Gastrocnemius medialis (tissue), 4 donors: ENCODE results near the gene FAM171A1. TPM values are rescaled to one million over a fixed set of nuclear protein-coding genes. Genes with fewer than 3 reads are reported as not detected.

ENCODE experiments used
- ATAC-seq, 2 donors: fragments of 150-250 bp; one replicate each; pipeline ENCODE4 v1.9.1; 2016
- DNase-seq, 2 donors: peaks; one replicate each; pipeline ENCODE4 v3.0.0-alpha.2; 2019
- H3K27ac ChIP-seq, 4 donors: fragments of 200-600 bp; sonication (generic); 1 replicate in 1 of 4; 2 replicates in 3 of 4; pipeline ENCODE4 v1.5.1; 2016 to 2018; ENCODE audit warnings: mild to moderate bottlenecking in 2 of 4, moderate library complexity in 1 of 4
- H3K27me3 ChIP-seq, 3 donors: fragments of 200-600 bp; sonication (generic) in 2 of 3; 1 replicate in 1 of 3; 2 replicates in 2 of 3; pipeline versions ENCODE4 v1.5.1 to v1.6.0; 2016 to 2019; ENCODE audit warnings: mild to moderate bottlenecking in 1 of 3, moderate library complexity in 1 of 3
- H3K36me3 ChIP-seq, 2 donors: fragments of 200-600 bp; sonication (generic) in 1 of 2; one replicate each; pipeline ENCODE4 v1.5.1; 2017 to 2018
- H3K4me1 ChIP-seq, 2 donors: fragments of 200-600 bp; sonication (generic) in 1 of 2; one replicate each; pipeline ENCODE4 v1.5.1; 2016 to 2017; ENCODE audit warnings: mild to moderate bottlenecking in 2 of 2
- H3K4me3 ChIP-seq, 4 donors: fragments of 200-600 bp; sonication (generic) in 3 of 4; 1 replicate in 1 of 4; 2 replicates in 3 of 4; pipeline ENCODE4 v1.5.1; 2016 to 2019; ENCODE audit warnings: mild to moderate bottlenecking in 2 of 4
- H3K9me3 ChIP-seq, 3 donors: fragments of 200-600 bp; sonication (generic) in 2 of 3; 1 replicate in 1 of 3; 2 replicates in 2 of 3; pipeline ENCODE4 v1.5.1; 2016 to 2019
- CTCF ChIP-seq, 5 experiments: fragments of 450-650 bp in 3 of 5; fragments of 200-600 bp in 2 of 5; sonication (generic) in 2 of 5; IDR thresholded peaks in 4 of 5; conservative IDR thresholded peaks in 1 of 5; 1 replicate in 4 of 5; 2 replicates in 1 of 5; pipeline ENCODE4 v1.5.1; 2016 to 2019; ENCODE audit warnings: antibody characterized with exemption in 5 of 5, mild to moderate bottlenecking in 3 of 5, moderate library complexity in 3 of 5
- POLR2A ChIP-seq, 2 donors: fragments of 450-650 bp; IDR thresholded peaks; one replicate each; pipeline ENCODE4 v1.6.1; 2017; ENCODE audit warnings: antibody characterized with exemption in 2 of 2, mild to moderate bottlenecking in 2 of 2, moderate library complexity in 2 of 2
- in situ Hi-C, 4 donors: fragments of 200-750 bp; cut with MboI; loops; one replicate each; pipeline versions ENCODE4 v1.15.0 to v1.8.0; 2017; ENCODE audit warnings: low sequenced_read_pairs in 4 of 4
- intact Hi-C: fragments of 100-400 bp; cut with DNase I; formaldehyde crosslinking; loops from one replicate; pipeline ENCODE4 v1.15.1; 2023; ENCODE audit warnings: low total_unique reads
- total RNA-seq, 4 donors: library from RNA; depleted of rRNA; stranded (reverse); fragments of >200 nt; gene quantifications; one replicate each; pipeline versions ENCODE4 v1.1.0 to v1.2.3, GENCODE V29; 2016

FAM171A1 gene
- total RNA-seq, 4 donors from 2014 or later, result 2.1 to 5.6 (median 4.3) TPM

- in situ Hi-C loops (loop anchor here in 1 of 4 donors (10.0 kb wide), 1 partner anchor 156 kb away; no protein-coding TSS in a partner anchor), intact Hi-C loops (no loop called here)
- TF ChIP-seq POLR2A (IDR thresholded peaks at IDR 0.05) (no peak), CTCF (IDR thresholded peaks at IDR 0.05 in 4 of 5, conservative IDR thresholded peaks at IDR 0.05 in 1 of 5) (no peak)
- Histone ChIP-seq H3K27ac (peak overlapping the region in 1 of 4 donors; percentile 30), H3K27me3 (no peaks in the 10 kb centered on the region), H3K36me3 (no peaks in the 10 kb centered on the region), H3K4me1 (peaks cover 0 to 12% of the 10 kb centered on the region in 2 donors), H3K9me3 (no peaks in the 10 kb centered on the region), H3K4me3 (peak overlapping the region; percentile 61 to 63 (median 62))
- ATAC-seq, result peak; percentile 18 to 47
- no peak for DNase-seq
These were observed 755 bp downstream of the FAM171A1 start for GRCh38 chr10:15370212-15370855.

- TF ChIP-seq CTCF (IDR thresholded peaks at IDR 0.05 in 4 of 5, conservative IDR thresholded peaks at IDR 0.05 in 1 of 5) (no peak), POLR2A (IDR thresholded peaks at IDR 0.05) (no peak)
- Histone ChIP-seq H3K27ac (peak overlapping the region in 1 of 4 donors; percentile 30), H3K4me1 (peaks cover 0 to 12% of the 10 kb centered on the region in 2 donors), H3K4me3 (peak overlapping the region; percentile 61 to 63 (median 62)), H3K27me3 (no peaks in the 10 kb centered on the region), H3K9me3 (no peaks in the 10 kb centered on the region), H3K36me3 (no peaks in the 10 kb centered on the region)
- no peak for ATAC-seq
- in situ Hi-C loops (loop anchor here in 2 of 4 donors (10.0 kb wide), 1 partner anchor 155 kb away; no protein-coding TSS in a partner anchor), intact Hi-C loops (no loop called here)
- DNase-seq, result no peak
These were observed 1.6 kb downstream of the FAM171A1 start for GRCh38 chr10:15369256-15370211.

GRCh38 chr10:15368101-15368855, 2.8 kb downstream of the FAM171A1 start:
- intact Hi-C loops, result no loop called here
- no peak for ATAC-seq
- Histone ChIP-seq H3K4me1 (peaks cover 0 to 12% of the 10 kb centered on the region in 2 donors), H3K27me3 (no peaks in the 10 kb centered on the region), H3K27ac (no peak overlapping the region), H3K36me3 (no peaks in the 10 kb centered on the region), H3K9me3 (no peaks in the 10 kb centered on the region), H3K4me3 (no peak overlapping the region)
- no peak for DNase-seq
- in situ Hi-C loops, result loop anchor here in 1 of 4 donors (10.0 kb wide), 1 partner anchor 153 kb away; no protein-coding TSS in a partner anchor
- no peak for TF ChIP-seq POLR2A (IDR thresholded peaks at IDR 0.05)
- TF ChIP-seq CTCF (IDR thresholded peaks at IDR 0.05 in 4 of 5, conservative IDR thresholded peaks at IDR 0.05 in 1 of 5), result no peak

GRCh38 chr10:15367296-15368085, 3.6 kb downstream of the FAM171A1 start:
- no peaks in the 10 kb centered on the region for H3K36me3 ChIP-seq
- H3K4me3 ChIP-seq, result no peak overlapping the region
- H3K27me3 ChIP-seq, result no peaks in the 10 kb centered on the region
- in situ Hi-C loops, result loop anchor here in 1 of 4 donors (10.0 kb wide), 1 partner anchor 153 kb away; no protein-coding TSS in a partner anchor
- TF ChIP-seq POLR2A (IDR thresholded peaks at IDR 0.05), result no peak
- TF ChIP-seq CTCF (IDR thresholded peaks at IDR 0.05 in 4 of 5, conservative IDR thresholded peaks at IDR 0.05 in 1 of 5), result no peak
- intact Hi-C loops, result no loop called here
- no peaks in the 10 kb centered on the region for H3K9me3 ChIP-seq
- H3K27ac ChIP-seq, result no peak overlapping the region
- peaks cover 0 to 12% of the 10 kb centered on the region in 2 donors for H3K4me1 ChIP-seq
- ATAC-seq, result no peak
- DNase-seq, result no peak
